ENCODE results near the gene ABCB9. TPM values are rescaled to one million over a fixed set of nuclear protein-coding genes. Genes with fewer than 3 reads are reported as not detected.

Gene ABCB9
- total and polyA plus RNA-seq, 5 donors from 2014 or later, result 0.47 to 5.3 (median 0.91) TPM

GRCh38 chr12:122982477-122982815, 16.2 kb upstream of the ABCB9 start:
- Histone ChIP-seq H3K27me3 (ENCODE audit: control insufficient read depth, insufficient read depth, low read length) (no peaks in the 10 kb centered on the region), H3K36me3 (ENCODE audit: control insufficient read depth, insufficient read depth, low read length) (peaks cover 13% of the 10 kb centered on the region), H3K4me3 (ENCODE audit: low read depth, low read length) (no peak overlapping the region), H3K27ac (ENCODE audit: insufficient read depth, low read length, poor library complexity, severe bottlenecking) (peak overlapping the region; percentile 67), H3K4me1 (ENCODE audit: control insufficient read depth, insufficient read depth, low read length, poor library complexity, severe bottlenecking) (peaks cover 58% of the 10 kb centered on the region), H3K9me3 (ENCODE audit: control insufficient read depth in 2 of 2, low read length in 2 of 2) (no peaks in the 10 kb centered on the region)
- peak in 1 of 3 donors; percentile 50 for DNase-seq
- peak overlapping the region; percentile 89 to 94 (median 93) for H3K4me3 Mint-ChIP-seq
- no peak for ATAC-seq (ENCODE audit: low read depth in 2 of 2)
- H3K27me3 Mint-ChIP-seq, result no peaks in the 10 kb centered on the region
- H3K4me1 Mint-ChIP-seq, result peaks cover 0 to 56% (median 19%) of the 10 kb centered on the region in 4 donors
- H3K36me3 Mint-ChIP-seq, result peaks cover 10% of the 10 kb centered on the region
- H3K27ac Mint-ChIP-seq, result peak overlapping the region; percentile 88 to 90 (median 88)
- H3K9me3 Mint-ChIP-seq, result no peaks in the 10 kb centered on the region

GRCh38 chr12:122981587-122982476, 15.6 kb upstream of the ABCB9 start:
- peak overlapping the region; percentile 75 for H3K4me3 ChIP-seq (ENCODE audit: low read depth, low read length)

GRCh38 chr12:122981036-122981471, 14.8 kb upstream of the ABCB9 start:
- DNase-seq, result no peak
- Mint-ChIP-seq H3K4me3 (peak overlapping the region; percentile 89 to 94 (median 93)), H3K9me3 (no peaks in the 10 kb centered on the region), H3K36me3 (peaks cover 7% of the 10 kb centered on the region), H3K4me1 (peaks cover 0 to 68% (median 21%) of the 10 kb centered on the region in 4 donors), H3K27me3 (no peaks in the 10 kb centered on the region), H3K27ac (peak overlapping the region in 2 of 3 donors; percentile 74 to 88)
- Histone ChIP-seq H3K27ac (ENCODE audit: insufficient read depth, low read length, poor library complexity, severe bottlenecking) (peak overlapping the region; percentile 67), H3K9me3 (ENCODE audit: control insufficient read depth in 2 of 2, low read length in 2 of 2) (no peaks in the 10 kb centered on the region), H3K4me1 (ENCODE audit: control insufficient read depth, insufficient read depth, low read length, poor library complexity, severe bottlenecking) (peaks cover 72% of the 10 kb centered on the region), H3K36me3 (ENCODE audit: control insufficient read depth, insufficient read depth, low read length) (peaks cover 6% of the 10 kb centered on the region), H3K4me3 (ENCODE audit: low read depth, low read length) (peak overlapping the region; percentile 75), H3K27me3 (ENCODE audit: control insufficient read depth, insufficient read depth, low read length) (no peaks in the 10 kb centered on the region)
- ATAC-seq (ENCODE audit: low read depth in 2 of 2), result peak in 1 of 2 donors; percentile 10

More at GRCh38 chr12:122981587-122982476, 15.6 kb upstream of the ABCB9 start:
- ATAC-seq (ENCODE audit: low read depth in 2 of 2), result no peak
- H3K4me1 Mint-ChIP-seq, result peaks cover 0 to 61% (median 19%) of the 10 kb centered on the region in 4 donors
- H3K27me3 ChIP-seq (ENCODE audit: control insufficient read depth, insufficient read depth, low read length), result no peaks in the 10 kb centered on the region
- H3K4me1 ChIP-seq (ENCODE audit: control insufficient read depth, insufficient read depth, low read length, poor library complexity, severe bottlenecking), result peaks cover 64% of the 10 kb centered on the region
- peak overlapping the region; percentile 67 for H3K27ac ChIP-seq (ENCODE audit: insufficient read depth, low read length, poor library complexity, severe bottlenecking)
- H3K27ac Mint-ChIP-seq, result peak overlapping the region; percentile 88 to 90 (median 88)
- no peak for DNase-seq
- peaks cover 7% of the 10 kb centered on the region for H3K36me3 ChIP-seq (ENCODE audit: control insufficient read depth, insufficient read depth, low read length)
- no peaks in the 10 kb centered on the region for H3K9me3 ChIP-seq (ENCODE audit: control insufficient read depth in 2 of 2, low read length in 2 of 2)
- H3K27me3 Mint-ChIP-seq, result no peaks in the 10 kb centered on the region
- peaks cover 9% of the 10 kb centered on the region for H3K36me3 Mint-ChIP-seq
- H3K9me3 Mint-ChIP-seq, result no peaks in the 10 kb centered on the region
- peak overlapping the region; percentile 89 to 94 (median 93) for H3K4me3 Mint-ChIP-seq

- Histone ChIP-seq H3K27me3 (ENCODE audit: control insufficient read depth, insufficient read depth, low read length) (no peaks in the 10 kb centered on the region), H3K9me3 (ENCODE audit: control insufficient read depth in 2 of 2, low read length in 2 of 2) (no peaks in the 10 kb centered on the region), H3K4me3 (ENCODE audit: low read depth, low read length) (peak within 1 kb of the TSS; percentile 75), H3K4me1 (ENCODE audit: control insufficient read depth, insufficient read depth, low read length, poor library complexity, severe bottlenecking) (peaks cover 78% of the 10 kb centered on the region), H3K27ac (ENCODE audit: insufficient read depth, low read length, poor library complexity, severe bottlenecking) (peak within 1 kb of the TSS; percentile 67), H3K36me3 (ENCODE audit: control insufficient read depth, insufficient read depth, low read length) (peaks cover 6% of the 10 kb centered on the region)
- DNase-seq (peak; percentile 52 to 81 (median 68)), ATAC-seq (ENCODE audit: low read depth in 2 of 2) (peak; percentile 76 to 81)
- H3K27ac Mint-ChIP-seq, result peak within 1 kb of the TSS; percentile 74 to 96 (median 88)
- H3K27me3 Mint-ChIP-seq, result no peaks in the 10 kb centered on the region
- peaks cover 0 to 74% (median 24%) of the 10 kb centered on the region in 4 donors for H3K4me1 Mint-ChIP-seq
- H3K36me3 Mint-ChIP-seq, result peaks cover 6% of the 10 kb centered on the region
- no peaks in the 10 kb centered on the region for H3K9me3 Mint-ChIP-seq
- peak within 1 kb of the TSS; percentile 89 to 94 (median 93) for H3K4me3 Mint-ChIP-seq
Measured at GRCh38 chr12:122980183-122981035, 14.1 kb upstream of the ABCB9 start, which contains the start of gene ARL6IP4. TSS of gene ARL6IP4 (plus strand) at chr12:122980681. CDS start at chr12:122981140, 459 bp downstream.

- no peaks in the 10 kb centered on the region for H3K27me3 ChIP-seq (ENCODE audit: control insufficient read depth, insufficient read depth, low read length)
- H3K27ac ChIP-seq (ENCODE audit: insufficient read depth, low read length, poor library complexity, severe bottlenecking), result peak overlapping the region; percentile 67
- H3K4me3 Mint-ChIP-seq, result peak overlapping the region; percentile 88 to 94 (median 91)
- DNase-seq, result peak in 1 of 3 donors; percentile 20
- H3K4me1 ChIP-seq (ENCODE audit: control insufficient read depth, insufficient read depth, low read length, poor library complexity, severe bottlenecking), result peaks cover 77% of the 10 kb centered on the region
- peak overlapping the region; percentile 74 to 96 (median 87) for H3K27ac Mint-ChIP-seq
- peaks cover 6% of the 10 kb centered on the region for H3K36me3 ChIP-seq (ENCODE audit: control insufficient read depth, insufficient read depth, low read length)
- H3K9me3 Mint-ChIP-seq, result no peaks in the 10 kb centered on the region
- peaks cover 5 to 74% (median 26%) of the 10 kb centered on the region in 4 donors for H3K4me1 Mint-ChIP-seq
- H3K4me3 ChIP-seq (ENCODE audit: low read depth, low read length), result peak overlapping the region; percentile 70
- no peak for ATAC-seq (ENCODE audit: low read depth in 2 of 2)
- peaks cover under 1% of the 10 kb centered on the region for H3K36me3 Mint-ChIP-seq
- H3K27me3 Mint-ChIP-seq, result peaks cover 4% of the 10 kb centered on the region
- H3K9me3 ChIP-seq (ENCODE audit: control insufficient read depth in 2 of 2, low read length in 2 of 2), result no peaks in the 10 kb centered on the region
Measured at GRCh38 chr12:122979908-122980182, 13.6 kb upstream of the ABCB9 start.

GRCh38 chr12:122979001-122979907, 13.0 kb upstream of the ABCB9 start:
- Mint-ChIP-seq H3K4me1 (peaks cover 6 to 72% (median 26%) of the 10 kb centered on the region in 4 donors), H3K9me3 (no peaks in the 10 kb centered on the region)

More at GRCh38 chr12:122979001-122979907, 13.0 kb upstream of the ABCB9 start:
- Histone ChIP-seq H3K27ac (ENCODE audit: insufficient read depth, low read length, poor library complexity, severe bottlenecking) (peak overlapping the region; percentile 19), H3K4me1 (ENCODE audit: control insufficient read depth, insufficient read depth, low read length, poor library complexity, severe bottlenecking) (peaks cover 71% of the 10 kb centered on the region), H3K36me3 (ENCODE audit: control insufficient read depth, insufficient read depth, low read length) (peaks cover 6% of the 10 kb centered on the region), H3K9me3 (ENCODE audit: control insufficient read depth in 2 of 2, low read length in 2 of 2) (no peaks in the 10 kb centered on the region), H3K4me3 (ENCODE audit: low read depth, low read length) (peak overlapping the region; percentile 70), H3K27me3 (ENCODE audit: control insufficient read depth, insufficient read depth, low read length) (no peaks in the 10 kb centered on the region)
- ATAC-seq (ENCODE audit: low read depth in 2 of 2) (no peak), DNase-seq (no peak)
- Mint-ChIP-seq H3K27me3 (peaks cover 6% of the 10 kb centered on the region), H3K36me3 (no peaks in the 10 kb centered on the region), H3K4me3 (peak overlapping the region; percentile 88 to 94 (median 91)), H3K27ac (peak overlapping the region in 1 of 3 donors; percentile 87)

Data from CD4-positive, CD25-positive, alpha-beta regulatory T cell (primary cell).